NCI-H2171 (cell line): ENCODE data around the gene EDA.
A peak's percentile ranks its signal among the peaks of the same experiment; 100 is the strongest.
"Not testable (repeated sequence)": the region's sequence is repeated elsewhere in the genome, so short reads cannot be mapped to it uniquely, and the experiment has no call there.

Source experiments
- DNase-seq: peaks from one replicate; lab custom pipeline; 2025; lab: John Stamatoyannopoulos, UW

EDA gene

GRCh38 chrX:69959712-69960111 is 343.8 kb downstream of the EDA start:
- no peak for DNase-seq

GRCh38 chrX:69961365-69962072 is 345.6 kb downstream of the EDA start:
- DNase-seq, result no peak

- peak; percentile 3 for DNase-seq
These were observed 353.0 kb downstream of the EDA start for GRCh38 chrX:69968950-69969349.

GRCh38 chrX:69969460-69969859 is 353.5 kb downstream of the EDA start:
- no peak for DNase-seq

- peak; percentile 64 for DNase-seq
These were observed 371.8 kb downstream of the EDA start for GRCh38 chrX:69987691-69988090.

- no peak for DNase-seq
These were observed 373.1 kb downstream of the EDA start for GRCh38 chrX:69988955-69989394.

- peak; percentile 24 for DNase-seq
These were observed 375.8 kb downstream of the EDA start for GRCh38 chrX:69991685-69992084.

- DNase-seq, result no peak
These were observed 377.6 kb downstream of the EDA start for GRCh38 chrX:69993494-69993893.

- DNase-seq, result no peak
These were observed 379.6 kb downstream of the EDA start for GRCh38 chrX:69995362-69996112.

GRCh38 chrX:69996113-69996468 is 380.2 kb downstream of the EDA start:
- DNase-seq, result no peak

- DNase-seq, result not testable (repeated sequence)
These were observed 382.4 kb downstream of the EDA start for GRCh38 chrX:69998299-69998698.

GRCh38 chrX:70001269-70001668 is 385.4 kb downstream of the EDA start:
- peak; percentile 1 for DNase-seq

- DNase-seq, result no peak
These were observed 385.9 kb downstream of the EDA start for GRCh38 chrX:70001708-70002341.

- DNase-seq, result no peak
These were observed 392.0 kb downstream of the EDA start for GRCh38 chrX:70007946-70008345.

GRCh38 chrX:70009049-70009448 is 393.1 kb downstream of the EDA start:
- no peak for DNase-seq

GRCh38 chrX:70009970-70010369 is 394.1 kb downstream of the EDA start:
- DNase-seq, result no peak

- no peak for DNase-seq
These were observed 396.8 kb downstream of the EDA start for GRCh38 chrX:70012756-70013155.

GRCh38 chrX:70013466-70014381 is 397.8 kb downstream of the EDA start:
- no peak for DNase-seq

GRCh38 chrX:70016513-70016912 is 400.6 kb downstream of the EDA start:
- no peak for DNase-seq

GRCh38 chrX:70022616-70023015 is 406.7 kb downstream of the EDA start:
- no peak for DNase-seq

- no peak for DNase-seq
These were observed 409.6 kb downstream of the EDA start for GRCh38 chrX:70025464-70025863.
